Adrenal gland (tissue), 12 donors: ENCODE data around the gene CD2. TPM values are rescaled to one million over a fixed set of nuclear protein-coding genes. Genes with fewer than 3 reads are reported as not detected.

Experiments
- DNase-seq, 7 donors: peaks; one replicate each; pipeline ENCODE4 v3.0.0-alpha.2; 2019 to 2020
- H3K27ac ChIP-seq, 5 donors: fragments of 200-600 bp; sonication (generic) in 4 of 5; 1 replicate in 3 of 5; 2 replicates in 2 of 5; pipeline versions ENCODE4 v1.5.1 to v1.8.0; 2016 to 2020; ENCODE audit warnings: mild to moderate bottlenecking in 1 of 5
- H3K27me3 ChIP-seq: fragments of 200-600 bp; 2 replicates; pipeline ENCODE4 v1.8.0; 2021
- H3K36me3 ChIP-seq, 2 donors: fragments of 200-600 bp; replicated peaks in 1 of 2; 1 replicate in 1 of 2; 2 replicates in 1 of 2; pipeline versions ENCODE4 v1.5.1 to v1.8.0; 2018 to 2022
- H3K4me1 ChIP-seq, 2 donors: fragments of 200-600 bp; replicated peaks in 1 of 2; 1 replicate in 1 of 2; 2 replicates in 1 of 2; pipeline versions ENCODE4 v1.5.1 to v1.8.0; 2018 to 2021
- H3K4me3 ChIP-seq, 4 donors: fragments of 200-600 bp; sonication (generic) in 3 of 4; one replicate each; pipeline ENCODE4 v1.5.1; 2016 to 2018
- H3K9me3 ChIP-seq, 3 donors: fragments of 200-600 bp; sonication (generic) in 1 of 3; replicated peaks in 1 of 3; 1 replicate in 2 of 3; 2 replicates in 1 of 3; pipeline versions ENCODE4 v1.5.1 to v1.8.0; 2016 to 2021
- CTCF ChIP-seq, 6 experiments: fragments of 450-650 bp in 4 of 6; fragments of 200-600 bp in 2 of 6; sonication (generic) in 1 of 6; IDR thresholded peaks; 1 replicate in 5 of 6; 2 replicates in 1 of 6; pipeline versions ENCODE4 v1.5.1 to v1.8.0; 2016 to 2021; ENCODE audit warnings: antibody characterized with exemption in 6 of 6, mild to moderate bottlenecking in 2 of 6, moderate library complexity in 1 of 6
- POLR2A ChIP-seq, 2 donors: fragments of 450-650 bp; IDR thresholded peaks; one replicate each; pipeline ENCODE4 v1.6.1; 2017; ENCODE audit warnings: antibody characterized with exemption in 2 of 2, mild to moderate bottlenecking in 2 of 2, moderate library complexity in 1 of 2
- WGBS, 4 donors: extraction: QIAGEN DNeasy Blood & Tissue Kit in 2 of 4; methylation state at CpG; one replicate each; pipeline versions ENCODE4 v1.1.5 to v1.1.7; 2013 to 2017; 5-methylcytosine and 5-hydroxymethylcytosine counted together
- intact Hi-C, 2 donors: fragments of 100-400 bp; cut with DNase I; formaldehyde crosslinking; loops; one replicate each; pipeline versions ENCODE4 v1.14.1 to v1.15.0; 2022 to 2023
- polyA plus RNA-seq, 3 donors: library from polyadenylated mRNA; stranded (reverse); fragments of 200-250 nt in 2 of 3; fragments of 350-450 nt in 1 of 3; fragmentation: Illumina TruSeq in 1 of 3; extraction: RNeasy Lipid Tissue Mini Kit (QIAGEN cat#74804) in 1 of 3; gene quantifications; one replicate each; pipeline ENCODE4 v1.2.3, GENCODE V29; 2013 to 2014
- total RNA-seq, 9 donors: library from RNA; depleted of rRNA in 4 of 9; stranded (reverse); fragments of >200 nt in 4 of 9; fragments of 120-200 nt in 1 of 9; fragmentation: NEBNext Ultra II Directional in 1 of 9; extraction: Animal tissue kit (Norgen Biotek cat#: 25700) in 1 of 9; gene quantifications; one replicate each; pipeline versions ENCODE4 v1.1.0 to v1.2.4, GENCODE V29; 2013 to 2023
- donor health status: healthy with polysubstance abuse.
- donor health status: Bipolar disorder and iron deficiency.
- donor health status: DM: yes; HTN: yes; CAD: no.
- donor health status: DM: no; HTN: no; CAD: no.
- donor health status: DM: no; HTN: no; CAD: no.
- donor health status: DM: yes; HTN: yes; CAD: no.

The CD2 gene
- total and polyA plus RNA-seq, 12 donors: 0.18 to 6.7 (median 1.3) TPM

- H3K27ac ChIP-seq: no peak overlapping the region
- no peak overlapping the region for H3K4me3 ChIP-seq
- DNase-seq: no peak
- H3K36me3 ChIP-seq: no peaks in the 10 kb centered on the region
- H3K27me3 ChIP-seq: no peaks in the 10 kb centered on the region
- no peak for TF ChIP-seq CTCF (IDR thresholded peaks at IDR 0.05)
- TF ChIP-seq POLR2A (IDR thresholded peaks at IDR 0.05): no peak
- no peaks in the 10 kb centered on the region for H3K4me1 ChIP-seq
- no peaks in the 10 kb centered on the region for H3K9me3 ChIP-seq
- intact Hi-C loops: no loop called here
- 64 to 76% (median 72%) methylated on average over 1 of the region's 1 CpG for WGBS, 4 donors
These were observed 52.0 kb downstream of the CD2 start for GRCh38 chr1:116806245-116806644.

DNA sequence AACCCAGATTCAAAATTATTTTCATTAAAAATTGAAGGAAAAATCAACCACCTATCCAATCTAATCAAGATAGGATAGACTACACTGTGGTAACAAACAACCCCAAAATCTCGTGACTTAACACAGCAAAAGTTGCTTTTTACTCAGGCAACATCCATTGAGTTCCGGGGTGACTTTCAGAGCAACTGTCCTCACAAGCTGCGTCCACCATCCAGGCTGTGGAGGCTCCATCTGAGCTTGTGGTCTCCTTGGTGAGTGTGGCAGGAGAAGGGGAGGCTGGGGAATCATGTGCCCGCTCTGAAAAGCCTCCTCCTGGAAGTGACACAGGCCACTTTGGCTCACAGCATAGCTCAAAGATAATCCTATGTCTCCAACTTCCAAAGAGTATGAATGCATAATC lies 52.4 kb downstream of the CD2 start:
- WGBS, 4 donors: 78 to 91% (median 88%) methylated on average over 4 of the region's 4 CpGs
- Histone ChIP-seq H3K4me3 (no peak overlapping the region), H3K27me3 (no peaks in the 10 kb centered on the region), H3K27ac (no peak overlapping the region), H3K4me1 (no peaks in the 10 kb centered on the region), H3K36me3 (no peaks in the 10 kb centered on the region), H3K9me3 (no peaks in the 10 kb centered on the region)
- TF ChIP-seq CTCF (IDR thresholded peaks at IDR 0.05) (no peak), POLR2A (IDR thresholded peaks at IDR 0.05) (no peak)
- DNase-seq: no peak
- intact Hi-C loops: no loop called here

DNA sequence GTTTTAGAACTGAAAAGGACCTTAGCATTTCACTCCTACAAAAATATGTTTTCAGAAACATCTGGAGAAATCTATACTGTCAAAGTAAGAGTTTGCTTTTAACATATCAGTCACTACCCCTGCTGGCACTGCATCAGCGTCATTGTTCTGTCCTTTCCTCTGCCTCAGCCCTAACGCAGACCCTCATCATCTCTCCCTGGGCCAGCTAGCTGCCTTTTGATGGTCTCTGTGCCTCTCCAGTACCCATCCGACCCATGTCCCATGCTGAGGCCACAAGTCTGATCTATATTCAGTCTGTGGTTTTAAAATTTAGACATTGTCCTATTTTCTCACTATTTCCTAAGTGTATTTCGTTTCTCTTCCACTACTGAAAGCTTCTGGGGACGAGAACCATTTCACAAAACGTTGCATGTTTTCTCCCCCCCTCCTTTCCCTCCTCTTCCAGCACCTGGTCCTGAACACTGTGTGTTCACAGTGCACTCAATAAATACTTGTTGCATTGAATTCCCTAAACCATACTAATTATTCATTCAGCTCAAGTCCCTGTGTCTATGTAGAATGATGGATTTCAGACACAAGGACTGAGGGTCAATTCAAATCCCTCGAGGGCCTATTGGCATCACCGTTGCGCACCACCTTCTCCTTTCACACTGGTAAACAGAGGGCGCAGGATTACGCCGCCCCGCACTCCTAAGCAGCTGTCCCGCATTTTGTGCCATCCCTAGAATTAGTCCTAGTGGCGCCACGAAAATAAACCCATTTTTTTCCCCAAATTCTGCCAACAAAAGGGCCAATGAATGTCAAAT lies 53.4 kb downstream of the CD2 start:
- no peak for TF ChIP-seq POLR2A (IDR thresholded peaks at IDR 0.05)
- TF ChIP-seq CTCF (IDR thresholded peaks at IDR 0.05): no peak
- no peaks in the 10 kb centered on the region for H3K4me1 ChIP-seq
- no peak overlapping the region for H3K27ac ChIP-seq
- DNase-seq: no peak
- H3K9me3 ChIP-seq: peaks cover 0 to 3% (median 0%) of the 10 kb centered on the region in 3 donors
- H3K27me3 ChIP-seq: no peaks in the 10 kb centered on the region
- intact Hi-C loops: no loop called here
- whole genome bisulfite sequencing, 4 donors: 75 to 79% (median 79%) methylated on average over 16 of the region's 16 CpGs
- H3K36me3 ChIP-seq: no peaks in the 10 kb centered on the region
- no peak overlapping the region for H3K4me3 ChIP-seq

- WGBS, 4 donors: 72 to 84% (median 77%) methylated on average over 8 of the region's 8 CpGs
- Histone ChIP-seq H3K27me3 (no peaks in the 10 kb centered on the region), H3K36me3 (no peaks in the 10 kb centered on the region), H3K27ac (no peak overlapping the region), H3K9me3 (peaks cover 0 to 9% (median 0%) of the 10 kb centered on the region in 3 donors), H3K4me1 (no peaks in the 10 kb centered on the region), H3K4me3 (no peak overlapping the region)
- TF ChIP-seq CTCF (IDR thresholded peaks at IDR 0.05) (no peak), POLR2A (IDR thresholded peaks at IDR 0.05) (no peak)
- intact Hi-C loops: no loop called here
- no peak for DNase-seq
These were observed 54.1 kb downstream of the CD2 start for GRCh38 chr1:116808200-116808847.
